K562 (cell line): ENCODE measurements around the gene OSM. TPM values are rescaled to one million over a fixed set of nuclear protein-coding genes. Genes with fewer than 3 reads are reported as not detected.

Experiments
- ARID1B ChIP-seq: fragments of 450-650 bp; IDR thresholded peaks from 2 replicates; pipeline ENCODE4 v1.6.1; 2016; ENCODE audit warnings: antibody characterized with exemption, mild to moderate bottlenecking, inconsistent platforms
- CBFA2T3 ChIP-seq: fragments of 450-650 bp; IDR thresholded peaks from 2 replicates; pipeline ENCODE4 v1.6.1; 2017
- CBX2 ChIP-seq: fragments of 200-600 bp; sonication (generic); IDR thresholded peaks from one replicate; pipeline ENCODE4 v1.6.1; 2012; ENCODE audit warnings: mild to moderate bottlenecking, low read length, inconsistent platforms; ENCODE audit not compliant: insufficient read depth, poor library complexity, severe bottlenecking
- CBX3 ChIP-seq, 2 experiments: IDR thresholded peaks; 1 replicate in 1 of 2; 2 replicates in 1 of 2; pipeline ENCODE4 v1.6.1; 2012; ENCODE audit warnings: inconsistent platforms in 2 of 2, low read length in 2 of 2, borderline replicate concordance in 1 of 2, control low read depth in 1 of 2
- CBX5 ChIP-seq: IDR thresholded peaks from 2 replicates; pipeline ENCODE4 v1.6.1; 2014; ENCODE audit warnings: low read depth, borderline replicate concordance
- CHD2 ChIP-seq: IDR thresholded peaks from 2 replicates; pipeline ENCODE4 v1.6.1; 2011; ENCODE audit warnings: low read depth, low read length
- ELF1 ChIP-seq: fragments of 200-800 bp; sonication (Bioruptor generic); IDR thresholded peaks from 2 replicates; pipeline ENCODE4 v1.6.1; 2016; ENCODE audit warnings: missing genetic modification characterization, missing compliant biosample characterization
- ELF2 ChIP-seq: fragments of 250-450 bp; sonication (Bioruptor Pico); IDR thresholded peaks from 2 replicates; pipeline ENCODE4 v1.5.0; 2021; ENCODE audit warnings: mild to moderate bottlenecking
- ESRRA ChIP-seq: fragments of 450-650 bp; IDR thresholded peaks from 2 replicates; pipeline ENCODE4 v1.6.1; 2014; ENCODE audit warnings: low read depth, mild to moderate bottlenecking, moderate library complexity, borderline replicate concordance
- ETV1 ChIP-seq: fragments of 450-650 bp; conservative IDR thresholded peaks from 2 replicates; pipeline ENCODE4 v1.6.1; 2016; ENCODE audit warnings: missing genetic modification characterization, control low read depth, low read depth, missing compliant biosample characterization
- FOXM1 ChIP-seq, 2 experiments: fragments of 450-650 bp in 1 of 2; sonication (generic) in 1 of 2; formaldehyde crosslinking in 1 of 2; IDR thresholded peaks; 2 replicates each; pipeline versions ENCODE4 v1.6.1 to v1.9.0; 2017 to 2022; ENCODE audit warnings: low read depth in 2 of 2, mild to moderate bottlenecking in 2 of 2, missing genetic modification reagents in 1 of 2, moderate library complexity in 1 of 2
- GABPA ChIP-seq: fragments of 200-800 bp; sonication (Bioruptor generic); conservative IDR thresholded peaks from 2 replicates; pipeline ENCODE4 v1.6.1; 2016; ENCODE audit warnings: low read depth, missing genetic modification characterization, missing compliant biosample characterization
- GATA2 ChIP-seq: sonication (generic); formaldehyde crosslinking; IDR thresholded peaks from 2 replicates; pipeline ENCODE4 v1.4.0; 2020; ENCODE audit warnings: mild to moderate bottlenecking, missing genetic modification reagents
- HDAC1 ChIP-seq, 2 experiments: fragments of 450-650 bp; IDR thresholded peaks; 2 replicates each; pipeline ENCODE4 v1.6.1; 2016 to 2017; ENCODE audit warnings: inconsistent platforms in 1 of 2, mild to moderate bottlenecking in 1 of 2, moderate library complexity in 1 of 2
- MCM7 ChIP-seq, 2 experiments: fragments of 450-650 bp; IDR thresholded peaks; 2 replicates each; pipeline ENCODE4 v1.6.1; 2016 to 2018
- PHB2 ChIP-seq: fragments of 450-650 bp; IDR thresholded peaks from 2 replicates; pipeline ENCODE4 v1.6.1; 2017; ENCODE audit warnings: low read depth
- PHF21A ChIP-seq: fragments of 450-650 bp; IDR thresholded peaks from 2 replicates; pipeline ENCODE4 v1.6.1; 2017; ENCODE audit warnings: low read depth, borderline replicate concordance
- RBM34 ChIP-seq: fragments of 200-400 bp; formaldehyde crosslinking; IDR thresholded peaks from 2 replicates; pipeline ENCODE4 v1.6.1; 2018; ENCODE audit warnings: low read length, borderline replicate concordance; ENCODE audit not compliant: insufficient read depth
- SMARCA5 ChIP-seq: fragments of 450-650 bp; IDR thresholded peaks from 2 replicates; pipeline ENCODE4 v1.6.1; 2016
- ZBTB17 ChIP-seq: fragments of 450-650 bp; formaldehyde crosslinking; IDR thresholded peaks from 2 replicates; pipeline ENCODE4 v1.4.0; 2020; ENCODE audit warnings: mild to moderate bottlenecking
- ZFP36 ChIP-seq: fragments of 150-350 bp; IDR thresholded peaks from 2 replicates; pipeline ENCODE4 v1.6.1; 2018; ENCODE audit warnings: low read length, low read depth; ENCODE audit not compliant: partially characterized antibody
- polyA plus RNA-seq, 8 experiments: library from polyadenylated mRNA; depleted of rRNA in 4 of 8; stranded (reverse) in 5 of 8; unstranded in 3 of 8; fragments of >200 nt; fragmentation: Nextera tagmentation in 2 of 8; fragmentation: Illumina TruSeq in 1 of 8; extraction: Ambion mirVana in 2 of 8; extraction: Trizol in 1 of 8; gene quantifications; 2 replicates each; pipeline versions ENCODE4 v1.2.1 to v1.2.3, GENCODE V29; 2011 to 2014; ENCODE audit warnings: inconsistent platforms in 1 of 8, missing spikeins in 1 of 8
- total RNA-seq, 7 experiments: library from RNA; depleted of rRNA in 6 of 7; stranded (reverse); fragments of >200 nt in 6 of 7; fragmentation: Illumina TruSeq in 2 of 7; extraction: Trizol in 2 of 7; gene quantifications; 2 replicates each; pipeline versions ENCODE4 v1.2.1 to v1.2.3, GENCODE V29; 2011 to 2021; ENCODE audit warnings: low replicate concordance in 1 of 7
- TF ChIP-seq, protein P1 (sequence below): fragments of 250-450 bp; sonication (Bioruptor Pico); IDR thresholded peaks from 2 replicates; pipeline ENCODE4 v1.8.0; 2022; ENCODE audit warnings: inconsistent platforms
- TF ChIP-seq, protein P2 (sequence below): fragments of 250-450 bp; sonication (Bioruptor Pico); IDR thresholded peaks from 2 replicates; pipeline ENCODE4 v1.8.0; 2022; ENCODE audit warnings: moderate library complexity, mild to moderate bottlenecking, inconsistent platforms
- TF ChIP-seq, protein P3 (sequence below): fragments of 250-450 bp; sonication (Bioruptor Pico); IDR thresholded peaks from 2 replicates; pipeline ENCODE4 v1.5.0; 2021; ENCODE audit warnings: mild to moderate bottlenecking, borderline replicate concordance

OSM gene
- total and polyA plus RNA-seq, 9 of the 15 experiments (the other 6 are each of a cell fraction or from before 2014, with no cell fraction given) = 0.22 TPM; not detected in 8

DNA sequence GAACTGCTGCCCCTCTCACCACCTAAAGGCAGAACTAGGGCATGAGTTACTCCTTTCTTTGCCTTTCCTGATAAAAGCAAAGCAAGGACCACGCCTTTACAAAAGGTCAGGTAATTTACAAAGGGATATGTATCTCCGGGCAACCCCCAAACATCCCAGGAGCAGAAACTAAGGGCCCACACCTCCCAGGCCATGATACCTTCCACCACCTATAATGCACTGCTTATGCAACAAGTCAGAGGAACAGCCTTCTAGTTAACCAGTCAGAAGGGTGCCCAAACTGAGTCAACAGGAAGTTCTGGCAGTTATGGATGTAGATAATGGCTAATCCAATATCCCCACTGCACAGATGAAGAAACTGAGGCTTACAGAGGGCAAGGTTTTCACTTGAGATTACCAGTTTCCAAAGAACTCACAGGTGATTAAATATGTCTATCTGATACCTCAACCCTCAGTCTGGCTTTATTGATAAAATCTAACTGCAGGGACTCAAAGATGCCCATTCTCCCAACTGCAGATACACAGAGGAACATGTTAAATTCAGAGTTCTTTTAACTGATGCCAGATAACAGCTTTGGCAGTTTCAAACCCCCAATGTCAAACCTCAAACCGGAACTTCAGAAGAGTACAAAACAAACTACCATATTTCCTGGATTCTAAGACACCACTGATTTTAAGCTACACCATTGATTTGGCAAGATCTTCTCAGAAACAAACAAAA, 39.4 kb upstream of the OSM start (continued):
- TF ChIP-seq ETV1 (peak; percentile 67), ARID1B (peak; percentile 64; the same call in 1 of the 2 replicates), CHD2 (no peak), CBX2 (no peak), PHB2 (no peak), GABPA (tag) (peak; percentile 48; the same call in 1 of the 2 replicates), ELF2 (CRISPR knock-in tag) (no peak), CBX3 (IDR thresholded peaks at IDR 0.05; ENCODE audit: borderline replicate concordance in 1 of 2, low read length in 2 of 2) (peak in 1 of 2 experiments; percentile 24; a peak in 1 of 3 replicates), CBX5 (no peak), SMARCA5 (peak; percentile 94), RBM34 (no peak), ESRRA (peak; percentile 92), PHF21A (no peak), CBFA2T3 (peak; percentile 76), ELF1 (tag) (peak; percentile 67), GATA2 (CRISPR knock-in tag) (peak; percentile 47; the same call in 1 of the 2 replicates), ZFP36 (no peak), FOXM1 (IDR thresholded peaks at IDR 0.05; ENCODE audit: low read depth) (peak; percentile 70), FOXM1 (CRISPR knock-in tag; IDR thresholded peaks at IDR 0.05; ENCODE audit: low read depth) (no peak), ZBTB17 (CRISPR knock-in tag) (no peak), HDAC1 (IDR thresholded peaks at IDR 0.05) (peak in 1 of 2 experiments; percentile 60; a peak in 2 of 4 replicates), MCM7 (IDR thresholded peaks at IDR 0.05) (no peak)
- TF ChIP-seq, protein P1, sequence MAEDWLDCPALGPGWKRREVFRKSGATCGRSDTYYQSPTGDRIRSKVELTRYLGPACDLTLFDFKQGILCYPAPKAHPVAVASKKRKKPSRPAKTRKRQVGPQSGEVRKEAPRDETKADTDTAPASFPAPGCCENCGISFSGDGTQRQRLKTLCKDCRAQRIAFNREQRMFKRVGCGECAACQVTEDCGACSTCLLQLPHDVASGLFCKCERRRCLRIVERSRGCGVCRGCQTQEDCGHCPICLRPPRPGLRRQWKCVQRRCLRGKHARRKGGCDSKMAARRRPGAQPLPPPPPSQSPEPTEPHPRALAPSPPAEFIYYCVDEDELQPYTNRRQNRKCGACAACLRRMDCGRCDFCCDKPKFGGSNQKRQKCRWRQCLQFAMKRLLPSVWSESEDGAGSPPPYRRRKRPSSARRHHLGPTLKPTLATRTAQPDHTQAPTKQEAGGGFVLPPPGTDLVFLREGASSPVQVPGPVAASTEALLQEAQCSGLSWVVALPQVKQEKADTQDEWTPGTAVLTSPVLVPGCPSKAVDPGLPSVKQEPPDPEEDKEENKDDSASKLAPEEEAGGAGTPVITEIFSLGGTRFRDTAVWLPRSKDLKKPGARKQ (CRISPR knock-in tag) = no peak
- TF ChIP-seq, protein P2, sequence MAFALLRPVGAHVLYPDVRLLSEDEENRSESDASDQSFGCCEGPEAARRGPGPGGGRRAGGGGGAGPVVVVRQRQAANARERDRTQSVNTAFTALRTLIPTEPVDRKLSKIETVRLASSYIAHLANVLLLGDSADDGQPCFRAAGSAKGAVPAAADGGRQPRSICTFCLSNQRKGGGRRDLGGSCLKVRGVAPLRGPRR (CRISPR knock-in tag) = no peak
- TF ChIP-seq, protein P3, sequence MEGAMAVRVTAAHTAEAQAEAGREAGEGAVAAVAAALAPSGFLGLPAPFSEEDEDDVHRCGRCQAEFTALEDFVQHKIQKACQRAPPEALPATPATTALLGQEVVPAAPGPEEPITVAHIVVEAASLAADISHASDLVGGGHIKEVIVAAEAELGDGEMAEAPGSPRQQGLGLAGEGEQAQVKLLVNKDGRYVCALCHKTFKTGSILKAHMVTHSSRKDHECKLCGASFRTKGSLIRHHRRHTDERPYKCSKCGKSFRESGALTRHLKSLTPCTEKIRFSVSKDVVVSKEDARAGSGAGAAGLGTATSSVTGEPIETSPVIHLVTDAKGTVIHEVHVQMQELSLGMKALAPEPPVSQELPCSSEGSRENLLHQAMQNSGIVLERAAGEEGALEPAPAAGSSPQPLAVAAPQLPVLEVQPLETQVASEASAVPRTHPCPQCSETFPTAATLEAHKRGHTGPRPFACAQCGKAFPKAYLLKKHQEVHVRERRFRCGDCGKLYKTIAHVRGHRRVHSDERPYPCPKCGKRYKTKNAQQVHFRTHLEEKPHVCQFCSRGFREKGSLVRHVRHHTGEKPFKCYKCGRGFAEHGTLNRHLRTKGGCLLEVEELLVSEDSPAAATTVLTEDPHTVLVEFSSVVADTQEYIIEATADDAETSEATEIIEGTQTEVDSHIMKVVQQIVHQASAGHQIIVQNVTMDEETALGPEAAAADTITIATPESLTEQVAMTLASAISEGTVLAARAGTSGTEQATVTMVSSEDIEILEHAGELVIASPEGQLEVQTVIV (CRISPR knock-in tag) = no peak
